ENCODE data around the gene LFNG.

DNA sequence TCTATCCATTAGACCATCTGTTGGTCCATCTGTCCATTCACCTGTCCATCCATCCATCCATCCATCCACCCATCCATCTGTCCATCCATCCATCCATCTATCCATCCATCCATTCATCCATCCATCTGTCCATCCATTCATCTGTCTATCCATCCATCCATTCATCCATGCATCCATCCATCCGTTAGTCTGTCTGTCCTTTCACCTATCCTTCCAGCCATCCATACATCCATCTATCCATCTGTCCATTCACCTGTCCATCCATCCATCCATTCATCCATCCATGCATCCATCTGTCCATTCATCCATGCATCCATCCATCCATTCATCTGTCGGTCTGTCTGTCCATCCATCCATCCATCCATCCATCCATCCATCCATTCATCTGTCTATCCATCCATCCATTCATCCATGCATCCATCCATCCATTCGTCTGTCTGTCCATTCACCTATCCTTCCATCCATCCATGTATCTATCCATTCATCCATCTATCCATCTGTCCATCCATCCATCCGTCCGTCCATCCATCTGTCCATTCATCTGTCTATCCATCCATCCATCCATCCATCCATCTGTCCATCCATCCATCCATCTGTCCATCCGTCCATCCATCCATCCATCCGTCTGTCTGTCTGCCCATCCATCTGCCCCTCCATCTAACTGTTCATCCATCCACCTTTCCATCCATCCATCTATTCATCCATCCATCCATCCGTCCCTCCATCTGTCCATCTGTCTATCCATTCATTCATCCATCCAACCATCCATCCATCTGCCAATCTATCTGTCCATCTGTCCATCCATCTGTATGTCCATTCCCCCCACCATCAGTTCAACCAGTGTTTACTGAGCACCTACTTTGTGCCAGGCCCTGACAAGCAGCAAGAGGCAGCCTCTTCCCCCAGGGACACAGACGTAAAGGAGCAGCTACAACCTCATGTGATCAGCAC lies 4.8 kb upstream of the LFNG start:
- TF ChIP-seq, protein P1, sequence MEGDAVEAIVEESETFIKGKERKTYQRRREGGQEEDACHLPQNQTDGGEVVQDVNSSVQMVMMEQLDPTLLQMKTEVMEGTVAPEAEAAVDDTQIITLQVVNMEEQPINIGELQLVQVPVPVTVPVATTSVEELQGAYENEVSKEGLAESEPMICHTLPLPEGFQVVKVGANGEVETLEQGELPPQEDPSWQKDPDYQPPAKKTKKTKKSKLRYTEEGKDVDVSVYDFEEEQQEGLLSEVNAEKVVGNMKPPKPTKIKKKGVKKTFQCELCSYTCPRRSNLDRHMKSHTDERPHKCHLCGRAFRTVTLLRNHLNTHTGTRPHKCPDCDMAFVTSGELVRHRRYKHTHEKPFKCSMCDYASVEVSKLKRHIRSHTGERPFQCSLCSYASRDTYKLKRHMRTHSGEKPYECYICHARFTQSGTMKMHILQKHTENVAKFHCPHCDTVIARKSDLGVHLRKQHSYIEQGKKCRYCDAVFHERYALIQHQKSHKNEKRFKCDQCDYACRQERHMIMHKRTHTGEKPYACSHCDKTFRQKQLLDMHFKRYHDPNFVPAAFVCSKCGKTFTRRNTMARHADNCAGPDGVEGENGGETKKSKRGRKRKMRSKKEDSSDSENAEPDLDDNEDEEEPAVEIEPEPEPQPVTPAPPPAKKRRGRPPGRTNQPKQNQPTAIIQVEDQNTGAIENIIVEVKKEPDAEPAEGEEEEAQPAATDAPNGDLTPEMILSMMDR (conservative IDR thresholded peaks at IDR 0.05), result no peak
- no peak for TF ChIP-seq EZH2 (IDR thresholded peaks at IDR 0.05; ENCODE audit: low read depth)
